GM12878 (cell line): ENCODE measurements around the gene TEDC1. TPM values are rescaled to one million over a fixed set of nuclear protein-coding genes. Genes with fewer than 3 reads are reported as not detected.

Experiments
- ATAC-seq: fragments of 200-7000 bp; cut with Tn5 transposase; 3 replicates; pipeline ENCODE4 v1.9.1; 2020; ENCODE audit warnings: mild to moderate bottlenecking, moderate library complexity
- BruUV-seq: library from RNA; stranded (reverse); fragments of 400-500 nt; replicated peaks from 2 replicates; lab custom pipeline; 2021; lab: Mats Ljungman, UMichigan
- CTCF ChIA-PET: fragments of 300-600 bp; sonication (Branson Sonifier 250); formaldehyde crosslinking; extraction: SDS; loops from one replicate; lab custom pipeline; 2021; ENCODE audit warnings: inconsistent platforms; lab: Yijun Ruan, JAX
- POLR2A ChIA-PET: fragments of 350-600 bp; formaldehyde crosslinking; extraction: SDS; loops from one replicate; lab custom pipeline; 2021; ENCODE audit warnings: inconsistent platforms; lab: Charles Lee
- RAD21 ChIA-PET: fragments of 300-600 bp; sonication (Branson Sonifier 250); formaldehyde crosslinking; loops from one replicate; lab custom pipeline; 2023; ENCODE audit warnings: antibody characterized with exemption; ENCODE audit not compliant: unreplicated experiment; lab: Charles Lee
- SMC1A ChIA-PET: fragments of 300-600 bp; sonication (Branson Sonifier 250); formaldehyde crosslinking; loops from one replicate; lab custom pipeline; 2023; ENCODE audit not compliant: unreplicated experiment, uncharacterized antibody; lab: Charles Lee
- DNase-seq: peaks from one replicate; pipeline ENCODE4 v3.0.0-alpha.2; 2011; ENCODE audit warnings: low read depth, low spot score
- FAIRE-seq: peaks from 3 replicates; lab custom pipeline; 2011; peaks lifted over from hg19 to GRCh38; lab: Jason Lieb, UNC
- H2AFZ ChIP-seq: 2 replicates; pipeline ENCODE4 v1.6.0; 2011; ENCODE audit warnings: low read depth, low read length, control low read depth; ENCODE audit not compliant: control insufficient read depth
- H3K27ac ChIP-seq: 2 replicates; pipeline ENCODE4 v1.5.1; 2011; ENCODE audit warnings: control low read depth; ENCODE audit not compliant: control insufficient read depth, insufficient read depth
- H3K27me3 ChIP-seq, 2 experiments: replicated peaks in 1 of 2; 2 replicates each; pipeline versions ENCODE4 v1.6.0 to v1.6.1; 2011; ENCODE audit warnings: low read length in 1 of 2; ENCODE audit not compliant: control insufficient read depth in 2 of 2, insufficient read depth in 2 of 2
- H3K36me3 ChIP-seq, 2 experiments: 2 replicates each; pipeline ENCODE4 v1.5.1; 2011; ENCODE audit warnings: low read length in 1 of 2; ENCODE audit not compliant: control insufficient read depth in 2 of 2, insufficient read depth in 2 of 2
- H3K4me1 ChIP-seq: 2 replicates; pipeline ENCODE4 v1.6.1; 2011; ENCODE audit warnings: mild to moderate bottlenecking, low read length, moderate library complexity, mixed read lengths; ENCODE audit not compliant: control insufficient read depth, insufficient read depth
- H3K4me2 ChIP-seq: 2 replicates; pipeline ENCODE4 v1.6.0; 2011; ENCODE audit warnings: control low read depth; ENCODE audit not compliant: control insufficient read depth, insufficient read depth
- H3K4me3 ChIP-seq: fragments of 200-600 bp; sonication (generic); 2 replicates; pipeline ENCODE4 v1.5.1; 2016
- H3K79me2 ChIP-seq: 2 replicates; pipeline ENCODE4 v1.6.0; 2011; ENCODE audit warnings: low read length; ENCODE audit not compliant: control insufficient read depth, insufficient read depth
- H3K9ac ChIP-seq: 2 replicates; pipeline ENCODE4 v1.8.0; 2011; ENCODE audit warnings: low read length, control low read depth, mixed read lengths; ENCODE audit not compliant: control insufficient read depth, insufficient read depth
- H3K9me3 ChIP-seq: replicated peaks from 3 replicates; pipeline ENCODE4 v1.5.1; 2011; ENCODE audit warnings: mild to moderate bottlenecking, low read length; ENCODE audit not compliant: control insufficient read depth, insufficient read depth
- H4K20me1 ChIP-seq: 2 replicates; pipeline ENCODE4 v1.6.0; 2011; ENCODE audit not compliant: control insufficient read depth, insufficient read depth
- CBX3 ChIP-seq: fragments of 200-600 bp; sonication (generic); IDR thresholded peaks from 2 replicates; pipeline ENCODE4 v1.6.1; 2016; ENCODE audit warnings: low read depth, borderline replicate concordance
- CHD1 ChIP-seq: IDR thresholded peaks from 2 replicates; pipeline ENCODE4 v1.6.1; 2012; ENCODE audit warnings: low read depth, low read length, improper control_type of control experiment
- CHD2 ChIP-seq: IDR thresholded peaks from 2 replicates; pipeline ENCODE4 v1.6.1; 2011; ENCODE audit warnings: low read depth, low read length, improper control_type of control experiment, borderline replicate concordance
- CREB1 ChIP-seq: IDR thresholded peaks from 2 replicates; pipeline ENCODE4 v1.6.1; 2012; ENCODE audit warnings: low read depth, mild to moderate bottlenecking, inconsistent platforms
- ETV6 ChIP-seq, 2 experiments: fragments of 450-650 bp in 1 of 2; IDR thresholded peaks in 1 of 2; conservative IDR thresholded peaks in 1 of 2; 2 replicates each; pipeline ENCODE4 v1.6.1; 2014; ENCODE audit warnings: antibody characterized with exemption in 1 of 2, borderline replicate concordance in 1 of 2, low read depth in 1 of 2, mild to moderate bottlenecking in 1 of 2, moderate library complexity in 1 of 2
- FOXK2 ChIP-seq: fragments of 450-650 bp; IDR thresholded peaks from 2 replicates; pipeline ENCODE4 v1.6.1; 2017; ENCODE audit warnings: mild to moderate bottlenecking, moderate library complexity
- IRF4 ChIP-seq: IDR thresholded peaks from 2 replicates; pipeline ENCODE4 v1.6.1; 2011; ENCODE audit warnings: low read depth, low read length
- KAT2A ChIP-seq: conservative IDR thresholded peaks from 2 replicates; pipeline ENCODE4 v1.6.1; 2011; ENCODE audit warnings: low read depth, low read length; ENCODE audit not compliant: control insufficient read depth
- SIN3A ChIP-seq: IDR thresholded peaks from 2 replicates; pipeline ENCODE4 v1.6.1; 2012; ENCODE audit warnings: low read depth, low read length, improper control_type of control experiment
- TBL1XR1 ChIP-seq: IDR thresholded peaks from 2 replicates; pipeline ENCODE4 v1.6.1; 2012; ENCODE audit warnings: low read depth, low read length, improper control_type of control experiment
- WGBS: methylation state at CpG from one replicate; pipeline ENCODE4 v1.1.6; 2016; ENCODE audit warnings: low lambda C conversion rate; ENCODE audit not compliant: insufficient replicate concordance, insufficient coverage; ENCODE audit errors: missing lambda C conversion rate; 5-methylcytosine and 5-hydroxymethylcytosine counted together
- in situ Hi-C: fragments of 300-500 bp; cut with MboI; formaldehyde crosslinking; loops from 9 replicates; pipeline ENCODE4 v1.14.3; 2018; ENCODE audit warnings: mixed read lengths
- intact Hi-C: fragments of 100-400 bp; cut with micrococcal nuclease; formaldehyde crosslinking; loops from one replicate; pipeline ENCODE4 v1.14.2; 2022; ENCODE audit not compliant: unreplicated experiment
- polyA plus RNA-seq, 11 experiments: library from polyadenylated mRNA; depleted of rRNA in 4 of 11; unstranded in 6 of 11; stranded (reverse) in 5 of 11; fragments of >200 nt; fragmentation: Nextera tagmentation in 4 of 11; fragmentation: Illumina TruSeq in 1 of 11; extraction: Ambion mirVana in 4 of 11; extraction: Trizol in 1 of 11; gene quantifications; 1 replicate in 1 of 11; 2 replicates in 10 of 11; pipeline versions ENCODE4 v1.2.1 to v1.2.3, GENCODE V29; 2011 to 2016; ENCODE audit warnings: inconsistent platforms in 2 of 11, missing spikeins in 2 of 11, low read depth in 1 of 11
- total RNA-seq, 4 experiments: library from RNA; depleted of rRNA in 3 of 4; stranded (reverse); fragments of >200 nt in 3 of 4; fragmentation: Illumina TruSeq in 1 of 4; extraction: Trizol in 1 of 4; gene quantifications; 2 replicates each; pipeline versions ENCODE4 v1.2.1 to v1.2.3, GENCODE V29; 2013 to 2021
- TF ChIP-seq, protein P1 (sequence below): fragments of 450-650 bp; IDR thresholded peaks from 2 replicates; pipeline ENCODE4 v1.6.1; 2017; ENCODE audit warnings: mild to moderate bottlenecking, low read depth, inconsistent platforms; ENCODE audit not compliant: poor library complexity, severe bottlenecking
- TF ChIP-seq, protein P2 (sequence below): IDR thresholded peaks from 2 replicates; pipeline ENCODE4 v1.6.1; 2011; ENCODE audit warnings: low read depth, low read length, improper control_type of control experiment, borderline replicate concordance
- TF ChIP-seq, protein P3 (sequence below): IDR thresholded peaks from 2 replicates; pipeline ENCODE4 v1.6.1; 2011; ENCODE audit warnings: borderline replicate concordance, low read depth, mild to moderate bottlenecking, moderate library complexity, mixed read lengths, low read length; ENCODE audit not compliant: insufficient read depth; ENCODE audit errors: extremely low read length

TEDC1 gene
- total and polyA plus RNA-seq, 10 of the 15 experiments (the other 5 are each of a cell fraction or from before 2014, with no cell fraction given), result 0.19 to 34.2 (median 14.5) TPM

DNA sequence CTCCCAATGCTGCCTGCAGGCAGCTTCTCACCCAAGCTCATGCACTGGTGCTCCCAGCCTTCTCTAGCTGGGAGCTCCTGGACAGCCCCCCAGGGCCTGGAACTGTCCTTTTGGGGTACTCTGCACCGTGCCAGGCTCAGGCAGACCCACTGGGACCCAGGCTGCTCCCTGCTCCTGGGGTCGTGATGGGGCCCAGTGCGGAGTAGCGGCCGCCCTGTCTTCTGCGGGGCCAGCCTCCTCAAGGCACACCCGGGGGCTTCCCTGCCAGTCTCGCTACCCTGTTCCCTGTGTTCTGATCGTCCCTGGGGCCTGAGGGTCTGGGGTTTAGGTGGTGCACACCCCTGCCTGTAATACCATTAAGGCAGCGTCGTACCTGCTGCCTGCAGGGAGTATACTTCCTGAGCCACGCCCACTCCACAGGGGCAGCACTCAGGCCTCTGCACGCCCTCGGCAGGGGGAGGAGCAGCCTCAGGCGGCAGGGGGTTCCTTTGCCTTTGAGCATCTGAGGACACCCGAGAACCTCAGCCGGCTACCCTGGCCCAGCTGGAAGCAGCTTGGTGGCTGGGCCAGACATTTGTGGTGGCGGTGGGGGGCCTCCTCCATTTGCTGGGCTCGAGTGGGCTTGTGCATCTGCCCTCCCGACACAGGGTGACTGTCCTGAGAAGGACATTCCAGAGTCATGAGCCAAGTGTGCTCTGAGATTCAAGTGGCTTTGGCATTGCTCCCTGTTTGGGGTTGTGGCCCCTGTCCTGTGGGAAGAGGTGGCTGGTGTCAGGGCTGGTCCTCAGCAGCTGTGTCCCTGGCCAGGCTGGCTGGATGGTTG lies 25.6 kb upstream of the TEDC1 start:
- FAIRE-seq (no peak), DNase-seq (no peak), ATAC-seq (no peak)
- Histone ChIP-seq H4K20me1 (no peaks in the 10 kb centered on the region), H3K9ac (no peak overlapping the region), H3K4me2 (no peak overlapping the region), H3K4me3 (no peak overlapping the region), H3K36me3 (peaks cover 0 to 28% of the 10 kb centered on the region in 2 experiments; a peak in 3 of 4 replicates), H3K27ac (no peak overlapping the region), H3K79me2 (no peaks in the 10 kb centered on the region), H3K27me3 (no peaks in the 10 kb centered on the region), H2AFZ (no peak overlapping the region), H3K9me3 (no peaks in the 10 kb centered on the region), H3K4me1 (no peaks in the 10 kb centered on the region)
- ChIA-PET POLR2A (interaction anchor here (0.6 kb wide), 1 partner anchor 54 kb away, joined by 7 read pairs; no protein-coding TSS in a partner anchor), CTCF (no interaction called here), SMC1A (no interaction called here), RAD21 (no interaction called here)
- intact Hi-C loops (no loop called here), in situ Hi-C loops (no loop called here)
- WGBS, result 70% methylated on average over 20 of the region's 20 CpGs
- TF ChIP-seq, protein P1, sequence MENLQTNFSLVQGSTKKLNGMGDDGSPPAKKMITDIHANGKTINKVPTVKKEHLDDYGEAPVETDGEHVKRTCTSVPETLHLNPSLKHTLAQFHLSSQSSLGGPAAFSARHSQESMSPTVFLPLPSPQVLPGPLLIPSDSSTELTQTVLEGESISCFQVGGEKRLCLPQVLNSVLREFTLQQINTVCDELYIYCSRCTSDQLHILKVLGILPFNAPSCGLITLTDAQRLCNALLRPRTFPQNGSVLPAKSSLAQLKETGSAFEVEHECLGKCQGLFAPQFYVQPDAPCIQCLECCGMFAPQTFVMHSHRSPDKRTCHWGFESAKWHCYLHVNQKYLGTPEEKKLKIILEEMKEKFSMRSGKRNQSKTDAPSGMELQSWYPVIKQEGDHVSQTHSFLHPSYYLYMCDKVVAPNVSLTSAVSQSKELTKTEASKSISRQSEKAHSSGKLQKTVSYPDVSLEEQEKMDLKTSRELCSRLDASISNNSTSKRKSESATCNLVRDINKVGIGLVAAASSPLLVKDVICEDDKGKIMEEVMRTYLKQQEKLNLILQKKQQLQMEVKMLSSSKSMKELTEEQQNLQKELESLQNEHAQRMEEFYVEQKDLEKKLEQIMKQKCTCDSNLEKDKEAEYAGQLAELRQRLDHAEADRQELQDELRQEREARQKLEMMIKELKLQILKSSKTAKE, result no peak
- no peak for TF ChIP-seq CBX3
- TF ChIP-seq CREB1, result no peak
- no peak for TF ChIP-seq IRF4
- TF ChIP-seq FOXK2, result no peak
- no peak for TF ChIP-seq CHD1
- TF ChIP-seq, protein P2, sequence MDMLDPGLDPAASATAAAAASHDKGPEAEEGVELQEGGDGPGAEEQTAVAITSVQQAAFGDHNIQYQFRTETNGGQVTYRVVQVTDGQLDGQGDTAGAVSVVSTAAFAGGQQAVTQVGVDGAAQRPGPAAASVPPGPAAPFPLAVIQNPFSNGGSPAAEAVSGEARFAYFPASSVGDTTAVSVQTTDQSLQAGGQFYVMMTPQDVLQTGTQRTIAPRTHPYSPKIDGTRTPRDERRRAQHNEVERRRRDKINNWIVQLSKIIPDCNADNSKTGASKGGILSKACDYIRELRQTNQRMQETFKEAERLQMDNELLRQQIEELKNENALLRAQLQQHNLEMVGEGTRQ, result no peak
- TF ChIP-seq SIN3A, result no peak
- TF ChIP-seq, protein P3, sequence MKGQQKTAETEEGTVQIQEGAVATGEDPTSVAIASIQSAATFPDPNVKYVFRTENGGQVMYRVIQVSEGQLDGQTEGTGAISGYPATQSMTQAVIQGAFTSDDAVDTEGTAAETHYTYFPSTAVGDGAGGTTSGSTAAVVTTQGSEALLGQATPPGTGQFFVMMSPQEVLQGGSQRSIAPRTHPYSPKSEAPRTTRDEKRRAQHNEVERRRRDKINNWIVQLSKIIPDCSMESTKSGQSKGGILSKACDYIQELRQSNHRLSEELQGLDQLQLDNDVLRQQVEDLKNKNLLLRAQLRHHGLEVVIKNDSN, result no peak
- TF ChIP-seq CHD2, result no peak
- no peak for TF ChIP-seq TBL1XR1
- no peak for TF ChIP-seq ETV6 (conservative IDR thresholded peaks at IDR 0.05 in 1 of 2, IDR thresholded peaks at IDR 0.05 in 1 of 2; ENCODE audit: borderline replicate concordance in 1 of 2, low read depth in 1 of 2)
- no peak for TF ChIP-seq KAT2A
- BruUV-seq, result no TSS peak
